ENCODE data around the gene C19orf12.
"Not testable (repeated sequence)": the region's sequence is repeated elsewhere in the genome, so short reads cannot be mapped to it uniquely, and the experiment has no call there.

C19orf12 gene

GRCh38 chr19:29677001-29677817 is 37.9 kb downstream of the C19orf12 start:
- FAIRE-seq (no peak), DNase-seq (ENCODE audit: insufficient read length, low spot score) (no peak)

GRCh38 chr19:29676586-29676985 is 38.5 kb downstream of the C19orf12 start:
- FAIRE-seq (no peak), DNase-seq (ENCODE audit: insufficient read length, low spot score) (no peak)

GRCh38 chr19:29675650-29676186 is 39.3 kb downstream of the C19orf12 start:
- no peak for FAIRE-seq
- DNase-seq (ENCODE audit: insufficient read length, low spot score): no peak

GRCh38 chr19:29675120-29675649 is 39.9 kb downstream of the C19orf12 start:
- DNase-seq (ENCODE audit: insufficient read length, low spot score) (no peak), FAIRE-seq (no peak)

GRCh38 chr19:29674374-29675119 is 40.5 kb downstream of the C19orf12 start:
- FAIRE-seq (no peak), DNase-seq (ENCODE audit: insufficient read length, low spot score) (no peak)

GRCh38 chr19:29673451-29674371 is 41.4 kb downstream of the C19orf12 start:
- FAIRE-seq (no peak), DNase-seq (ENCODE audit: insufficient read length, low spot score) (no peak)

GRCh38 chr19:29672933-29673336 is 42.1 kb downstream of the C19orf12 start:
- FAIRE-seq (no peak), DNase-seq (ENCODE audit: insufficient read length, low spot score) (no peak)

- DNase-seq (ENCODE audit: insufficient read length, low spot score) (no peak), FAIRE-seq (no peak)
Measured at GRCh38 chr19:29672319-29672932, 42.6 kb downstream of the C19orf12 start.

- FAIRE-seq: no peak
- DNase-seq (ENCODE audit: insufficient read length, low spot score): no peak
Measured at GRCh38 chr19:29671393-29672160, 43.5 kb downstream of the C19orf12 start.

GRCh38 chr19:29671026-29671392 is 44.1 kb downstream of the C19orf12 start:
- not testable (repeated sequence) for DNase-seq (ENCODE audit: insufficient read length, low spot score); FAIRE-seq

- FAIRE-seq (no peak), DNase-seq (ENCODE audit: insufficient read length, low spot score) (no peak)
Measured at GRCh38 chr19:29670255-29670654, 44.8 kb downstream of the C19orf12 start.

GRCh38 chr19:29668746-29669609 is 46.1 kb downstream of the C19orf12 start:
- DNase-seq (ENCODE audit: insufficient read length, low spot score) (no peak), FAIRE-seq (no peak)

- no peak for FAIRE-seq
- no peak for DNase-seq (ENCODE audit: insufficient read length, low spot score)
Measured at GRCh38 chr19:29667901-29668341, 47.1 kb downstream of the C19orf12 start.

GRCh38 chr19:29667387-29667783 is 47.7 kb downstream of the C19orf12 start:
- no peak for FAIRE-seq
- DNase-seq (ENCODE audit: insufficient read length, low spot score): no peak

- DNase-seq (ENCODE audit: insufficient read length, low spot score) (no peak), FAIRE-seq (no peak)
Measured at GRCh38 chr19:29666578-29667386, 48.3 kb downstream of the C19orf12 start.

GRCh38 chr19:29665826-29666577 is 49.1 kb downstream of the C19orf12 start:
- DNase-seq (ENCODE audit: insufficient read length, low spot score) (no peak), FAIRE-seq (peak; percentile 70)

Measured in HTR-8/SVneo (cell line).